RWPE2 (cell line): ENCODE results near the gene WNK1.
A peak's percentile ranks its signal among the peaks of the same experiment; 100 is the strongest.

Source experiments
- ATAC-seq: fragments of 200-7000 bp; cut with Tn5 transposase; 3 replicates; pipeline ENCODE4 v1.9.1; 2021; ENCODE audit warnings: low read depth
- DNase-seq: peaks from one replicate; pipeline ENCODE4 v3.0.0-alpha.2; 2020; ENCODE audit warnings: low spot score
- H3K27ac ChIP-seq: fragments of 450-650 bp; 2 replicates; pipeline ENCODE4 v1.5.1; 2017; ENCODE audit warnings: mild to moderate bottlenecking; ENCODE audit not compliant: poor library complexity, severe bottlenecking
- H3K27me3 ChIP-seq: fragments of 250-450 bp; sonication (Bioruptor Pico); 2 replicates; pipeline ENCODE4 v1.5.1; 2021; ENCODE audit warnings: mild to moderate bottlenecking, moderate library complexity; ENCODE audit not compliant: insufficient read depth, poor library complexity, severe bottlenecking
- H3K36me3 ChIP-seq: fragments of 250-450 bp; sonication (Bioruptor Pico); 2 replicates; pipeline ENCODE4 v1.5.1; 2020; ENCODE audit warnings: low read depth, mild to moderate bottlenecking, moderate library complexity
- H3K4me1 ChIP-seq: fragments of 250-450 bp; sonication (Bioruptor Pico); 2 replicates; pipeline ENCODE4 v1.5.1; 2021; ENCODE audit warnings: mild to moderate bottlenecking, moderate library complexity; ENCODE audit not compliant: insufficient read depth, poor library complexity, severe bottlenecking
- H3K4me3 ChIP-seq: fragments of 250-450 bp; sonication (Bioruptor Pico); 2 replicates; pipeline ENCODE4 v1.5.1; 2021; ENCODE audit warnings: mild to moderate bottlenecking, moderate library complexity; ENCODE audit not compliant: severe bottlenecking
- H3K9me3 ChIP-seq: fragments of 250-450 bp; sonication (Bioruptor Pico); 2 replicates; pipeline ENCODE4 v1.5.1; 2021; ENCODE audit warnings: mild to moderate bottlenecking, moderate library complexity; ENCODE audit not compliant: severe bottlenecking
- CTCF ChIP-seq: fragments of 450-650 bp; IDR thresholded peaks from one replicate; pipeline ENCODE4 v1.5.1; 2017; ENCODE audit warnings: mild to moderate bottlenecking, moderate library complexity; ENCODE audit not compliant: poor library complexity, severe bottlenecking

Gene WNK1

GRCh38 chr12:754851-755562 lies 2.6 kb downstream of the WNK1 start:
- DNase-seq (no peak), ATAC-seq (peak; percentile 9; the same call in 1 of the 3 replicates)
- peaks cover 31% of the 10 kb centered on the region for H3K4me1 ChIP-seq
- TF ChIP-seq CTCF = peak; percentile 31
- H3K27me3 ChIP-seq = no peaks in the 10 kb centered on the region
- peaks cover 14% of the 10 kb centered on the region for H3K36me3 ChIP-seq
- peak overlapping the region; percentile 68 for H3K27ac ChIP-seq
- peak overlapping the region; percentile 89 for H3K4me3 ChIP-seq
- no peaks in the 10 kb centered on the region for H3K9me3 ChIP-seq

- TF ChIP-seq CTCF = no peak
- Histone ChIP-seq H3K27ac (no peak overlapping the region), H3K4me3 (no peak overlapping the region), H3K4me1 (peaks cover 17% of the 10 kb centered on the region), H3K27me3 (no peaks in the 10 kb centered on the region), H3K9me3 (no peaks in the 10 kb centered on the region), H3K36me3 (peaks cover 16% of the 10 kb centered on the region)
- ATAC-seq = no peak
- no peak for DNase-seq
Measured at GRCh38 chr12:759628-760027, 7.2 kb downstream of the WNK1 start.

GRCh38 chr12:761256-761655 lies 8.9 kb downstream of the WNK1 start:
- TF ChIP-seq CTCF = no peak

GRCh38 chr12:765840-766239 lies 13.5 kb downstream of the WNK1 start:
- H3K9me3 ChIP-seq = no peaks in the 10 kb centered on the region
- H3K27me3 ChIP-seq = no peaks in the 10 kb centered on the region
- ATAC-seq (no peak), DNase-seq (no peak)
- H3K4me1 ChIP-seq = no peaks in the 10 kb centered on the region
- H3K36me3 ChIP-seq = peaks cover 16% of the 10 kb centered on the region
- H3K4me3 ChIP-seq = no peak overlapping the region
- H3K27ac ChIP-seq = no peak overlapping the region
- no peak for TF ChIP-seq CTCF

More at GRCh38 chr12:761256-761655, 8.9 kb downstream of the WNK1 start:
- Histone ChIP-seq H3K36me3 (peaks cover 10% of the 10 kb centered on the region), H3K4me1 (peaks cover 8% of the 10 kb centered on the region), H3K27me3 (no peaks in the 10 kb centered on the region), H3K27ac (no peak overlapping the region), H3K9me3 (no peaks in the 10 kb centered on the region), H3K4me3 (no peak overlapping the region)
- DNase-seq (no peak), ATAC-seq (no peak)

- Histone ChIP-seq H3K27ac (no peak overlapping the region), H3K4me1 (peaks cover 5% of the 10 kb centered on the region), H3K27me3 (no peaks in the 10 kb centered on the region), H3K4me3 (no peak overlapping the region), H3K36me3 (peaks cover 26% of the 10 kb centered on the region), H3K9me3 (no peaks in the 10 kb centered on the region)
- no peak for DNase-seq
- ATAC-seq = no peak
- no peak for TF ChIP-seq CTCF
Measured at GRCh38 chr12:768434-768833, 16.1 kb downstream of the WNK1 start.
